Testis (tissue), 2 donors: ENCODE data around the gene SLC38A10.

ENCODE experiments used
- POLR2A ChIP-seq: fragments of 450-650 bp; IDR thresholded peaks from one replicate; pipeline ENCODE4 v1.6.1; 2017; ENCODE audit warnings: antibody characterized with exemption, mild to moderate bottlenecking, moderate library complexity
- TF ChIP-seq, protein P1 (sequence below), 3 experiments: fragments of 450-650 bp in 2 of 3; fragments of 200-600 bp in 1 of 3; sonication (generic) in 1 of 3; IDR thresholded peaks; one replicate each; pipeline ENCODE4 v1.5.1; 2016 to 2019; ENCODE audit warnings: antibody characterized with exemption in 3 of 3, mild to moderate bottlenecking in 2 of 3, moderate library complexity in 1 of 3

DNA sequence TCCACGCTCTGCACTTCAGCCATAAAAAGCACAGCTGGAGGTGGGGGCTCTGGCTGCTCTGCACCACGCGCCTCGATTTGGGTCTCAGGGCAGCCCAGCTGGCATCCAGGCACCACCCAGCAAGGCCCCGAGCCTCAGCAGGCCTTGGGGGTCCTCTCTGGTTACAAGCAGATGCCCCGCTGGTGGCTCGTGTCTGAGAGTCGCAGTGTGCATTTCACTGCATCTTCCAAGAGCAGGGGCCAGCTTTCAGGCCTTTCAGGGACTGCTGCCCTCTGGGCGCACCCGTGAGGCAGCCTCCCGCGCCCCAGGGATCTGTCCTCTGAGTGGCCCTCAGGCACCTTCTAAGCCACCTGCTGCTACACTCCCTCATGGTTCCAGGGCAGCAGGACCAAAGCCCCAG lies 30.5 kb downstream of the SLC38A10 start:
- TF ChIP-seq, protein P1, sequence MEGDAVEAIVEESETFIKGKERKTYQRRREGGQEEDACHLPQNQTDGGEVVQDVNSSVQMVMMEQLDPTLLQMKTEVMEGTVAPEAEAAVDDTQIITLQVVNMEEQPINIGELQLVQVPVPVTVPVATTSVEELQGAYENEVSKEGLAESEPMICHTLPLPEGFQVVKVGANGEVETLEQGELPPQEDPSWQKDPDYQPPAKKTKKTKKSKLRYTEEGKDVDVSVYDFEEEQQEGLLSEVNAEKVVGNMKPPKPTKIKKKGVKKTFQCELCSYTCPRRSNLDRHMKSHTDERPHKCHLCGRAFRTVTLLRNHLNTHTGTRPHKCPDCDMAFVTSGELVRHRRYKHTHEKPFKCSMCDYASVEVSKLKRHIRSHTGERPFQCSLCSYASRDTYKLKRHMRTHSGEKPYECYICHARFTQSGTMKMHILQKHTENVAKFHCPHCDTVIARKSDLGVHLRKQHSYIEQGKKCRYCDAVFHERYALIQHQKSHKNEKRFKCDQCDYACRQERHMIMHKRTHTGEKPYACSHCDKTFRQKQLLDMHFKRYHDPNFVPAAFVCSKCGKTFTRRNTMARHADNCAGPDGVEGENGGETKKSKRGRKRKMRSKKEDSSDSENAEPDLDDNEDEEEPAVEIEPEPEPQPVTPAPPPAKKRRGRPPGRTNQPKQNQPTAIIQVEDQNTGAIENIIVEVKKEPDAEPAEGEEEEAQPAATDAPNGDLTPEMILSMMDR (IDR thresholded peaks at IDR 0.05) = no peak
- TF ChIP-seq POLR2A = no peak
